ENCODE measurements around the gene BATF2. TPM values are rescaled to one million over a fixed set of nuclear protein-coding genes. Genes with fewer than 3 reads are reported as not detected.
"Not testable (repeated sequence)": the region's sequence is repeated elsewhere in the genome, so short reads cannot be mapped to it uniquely, and the experiment has no call there.

Gene BATF2, protein sequence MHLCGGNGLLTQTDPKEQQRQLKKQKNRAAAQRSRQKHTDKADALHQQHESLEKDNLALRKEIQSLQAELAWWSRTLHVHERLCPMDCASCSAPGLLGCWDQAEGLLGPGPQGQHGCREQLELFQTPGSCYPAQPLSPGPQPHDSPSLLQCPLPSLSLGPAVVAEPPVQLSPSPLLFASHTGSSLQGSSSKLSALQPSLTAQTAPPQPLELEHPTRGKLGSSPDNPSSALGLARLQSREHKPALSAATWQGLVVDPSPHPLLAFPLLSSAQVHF
- polyA plus RNA-seq (ENCODE audit: insufficient read length in 4 of 4), result 1 to 10 TPM; 2.3 to 2.9 (median 2.6) TPM

- peak; percentile 66 to 76 (median 69) for DNase-seq (ENCODE audit: low read depth in 4 of 4, low spot score in 3 of 4)
Observed at GRCh38 chr11:64996710-64997380, at the start of gene BATF2. Gene BATF2, minus strand, starts transcription at chr11:64996971. Its CDS starts 57 bp downstream, at chr11:64996914.

GRCh38 chr11:65045728-65046127 is 49.0 kb upstream of the BATF2 start:
- no peak for DNase-seq (ENCODE audit: low read depth in 4 of 4, low spot score in 3 of 4)

DNA sequence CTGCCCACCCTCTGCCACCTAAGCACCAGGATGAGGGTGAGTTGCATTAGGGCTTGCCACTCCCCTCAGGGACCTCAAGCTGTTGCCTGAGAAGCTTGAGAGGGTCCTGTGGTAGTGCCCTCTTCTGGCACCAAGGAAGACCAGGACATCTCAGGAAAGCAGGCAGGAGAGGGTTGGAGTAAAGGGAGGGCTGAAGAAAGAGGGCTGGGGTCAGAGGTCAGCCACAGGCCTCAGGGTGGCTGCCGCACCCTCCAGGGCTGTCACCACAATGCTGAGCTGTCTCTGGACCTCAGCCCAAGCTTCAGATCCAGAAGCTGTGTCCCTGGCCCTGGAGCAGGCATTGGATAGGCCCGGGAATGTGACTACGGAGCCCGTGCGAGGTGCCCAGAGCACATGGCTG is 48.3 kb upstream of the BATF2 start:
- no peak for DNase-seq (ENCODE audit: low read depth in 4 of 4, low spot score in 3 of 4)

- no peak for DNase-seq (ENCODE audit: low read depth in 4 of 4, low spot score in 3 of 4)
Observed at GRCh38 chr11:65043881-65044501, 47.2 kb upstream of the BATF2 start.

GRCh38 chr11:65042891-65043290 is 46.1 kb upstream of the BATF2 start:
- no peak for DNase-seq (ENCODE audit: low read depth in 4 of 4, low spot score in 3 of 4)

GRCh38 chr11:65040847-65041622 is 44.3 kb upstream of the BATF2 start, which contains the start of gene SAC3D1:
Gene SAC3D1, plus strand, starts transcription at chr11:65041210. Its CDS starts 83 bp downstream, at chr11:65041293.
- peak; percentile 77 to 87 (median 81) for DNase-seq (ENCODE audit: low read depth in 4 of 4, low spot score in 3 of 4)

DNA sequence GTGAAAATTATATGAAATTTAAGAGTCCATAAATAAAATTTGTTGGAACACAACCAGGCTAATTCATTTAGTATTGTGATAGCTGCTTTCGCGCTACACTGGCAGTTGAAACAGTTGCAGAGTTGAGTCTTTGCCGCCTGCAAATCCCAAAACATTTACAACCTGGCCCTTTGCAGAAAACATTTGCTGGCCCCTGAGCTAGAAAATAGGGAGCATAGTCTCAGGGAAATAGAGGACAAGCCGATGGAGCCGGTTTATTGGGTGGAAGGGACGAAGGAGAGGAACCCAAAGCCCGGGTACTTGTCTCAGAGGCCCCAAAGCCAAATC is 43.7 kb upstream of the BATF2 start:
- DNase-seq (ENCODE audit: low read depth in 4 of 4, low spot score in 3 of 4), result no peak

- no peak for DNase-seq (ENCODE audit: low read depth in 4 of 4, low spot score in 3 of 4)
Observed at GRCh38 chr11:65036931-65037330, 40.2 kb upstream of the BATF2 start.

- no peak for DNase-seq (ENCODE audit: low read depth in 4 of 4, low spot score in 3 of 4)
Observed at GRCh38 chr11:65035579-65035978, 38.8 kb upstream of the BATF2 start.

- no peak for DNase-seq (ENCODE audit: low read depth in 4 of 4, low spot score in 3 of 4)
Observed at GRCh38 chr11:65034423-65034822, 37.7 kb upstream of the BATF2 start.

GRCh38 chr11:65032216-65032615 is 35.4 kb upstream of the BATF2 start:
- DNase-seq (ENCODE audit: low read depth in 4 of 4, low spot score in 3 of 4), result no peak

- DNase-seq (ENCODE audit: low read depth in 4 of 4, low spot score in 3 of 4), result peak; percentile 93 to 96 (median 96)
Observed at GRCh38 chr11:65027213-65028067, 30.7 kb upstream of the BATF2 start, which contains the start of gene SNX15. Gene SNX15, plus strand, starts transcription at chr11:65027439. Its CDS starts 99 bp downstream, at chr11:65027538.

DNA sequence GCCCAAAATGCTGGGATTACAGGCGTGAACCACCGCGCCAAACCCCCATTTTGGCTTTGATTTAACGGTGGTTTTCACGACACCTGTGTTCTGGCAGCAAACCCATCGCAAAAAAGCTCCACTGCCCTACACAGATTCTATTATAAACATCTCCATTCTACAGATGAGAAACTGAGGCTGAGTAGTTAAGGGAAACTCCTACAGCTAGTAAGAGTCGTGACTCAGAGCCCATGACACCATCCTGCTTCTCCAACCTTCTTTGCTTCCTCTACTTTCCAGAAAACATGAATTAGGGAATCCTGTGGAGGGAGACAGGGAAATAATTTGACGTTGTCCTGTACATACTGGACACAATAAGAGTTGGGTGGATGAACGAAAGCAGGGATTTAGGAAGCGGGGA is 30.0 kb upstream of the BATF2 start:
- no peak for DNase-seq (ENCODE audit: low read depth in 4 of 4, low spot score in 3 of 4)

DNA sequence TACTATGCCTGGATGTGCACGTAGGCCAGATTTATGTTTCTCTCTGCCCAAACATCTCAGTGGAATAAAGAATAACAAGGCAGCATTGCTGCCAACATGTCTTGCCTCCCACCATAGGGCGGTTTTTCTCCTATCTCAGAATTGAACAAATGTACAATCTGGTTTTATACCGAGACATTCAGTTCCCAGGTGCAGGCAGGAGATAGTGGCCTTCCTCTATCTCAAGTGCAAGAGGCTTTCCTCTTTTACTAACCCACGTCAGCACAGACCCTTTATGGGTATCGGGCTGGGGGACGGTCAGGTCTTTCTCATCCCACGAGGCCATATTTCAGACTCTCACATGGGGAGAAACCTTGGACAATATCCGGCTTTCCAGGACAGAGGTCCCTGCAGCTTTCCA is 26.7 kb upstream of the BATF2 start:
- DNase-seq (ENCODE audit: low read depth in 4 of 4, low spot score in 3 of 4), result not testable (repeated sequence)

- DNase-seq (ENCODE audit: low read depth in 4 of 4, low spot score in 3 of 4), result no peak
Observed at GRCh38 chr11:65021509-65021908, 24.7 kb upstream of the BATF2 start.

DNA sequence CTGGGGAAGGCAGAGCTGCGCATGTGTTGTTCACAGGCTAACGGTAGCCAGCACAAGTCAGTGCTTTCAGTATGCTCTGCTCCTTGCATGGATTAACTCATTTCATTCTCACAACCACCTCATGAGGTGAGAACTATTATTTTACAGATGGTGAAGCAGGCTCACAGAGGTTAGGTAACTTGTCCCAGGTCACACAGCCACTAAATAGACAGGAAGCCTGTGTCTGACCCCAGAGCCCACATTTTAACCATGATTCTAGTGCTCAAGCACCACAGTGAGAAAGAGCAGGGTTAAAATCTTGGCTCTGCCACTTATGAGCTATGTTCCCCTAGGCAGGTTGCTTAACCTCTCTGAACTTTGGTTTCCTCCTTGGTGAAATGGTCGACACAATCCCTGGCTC is 24.2 kb upstream of the BATF2 start:
- DNase-seq (ENCODE audit: low read depth in 4 of 4, low spot score in 3 of 4), result no peak

DNA sequence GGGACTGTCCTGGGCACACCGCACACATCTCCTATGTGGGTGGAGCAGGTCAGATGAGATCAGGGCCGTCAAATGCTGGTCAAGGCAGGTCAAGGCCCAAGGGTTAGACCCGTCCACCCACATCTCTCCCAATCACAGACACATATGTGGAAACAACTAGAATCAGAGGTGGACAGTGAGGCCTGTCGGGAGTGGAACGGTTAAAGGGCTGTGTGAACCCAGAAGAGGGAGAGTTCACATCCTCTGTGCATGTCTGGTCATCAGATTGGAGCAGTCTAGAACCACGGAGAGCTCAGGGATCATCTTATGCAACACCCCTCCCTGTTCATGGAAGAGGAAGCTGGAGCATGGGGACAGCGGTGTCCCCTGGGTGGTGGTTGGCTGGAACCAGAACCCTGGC is 23.1 kb upstream of the BATF2 start:
- no peak for DNase-seq (ENCODE audit: low read depth in 4 of 4, low spot score in 3 of 4)

- no peak for DNase-seq (ENCODE audit: low read depth in 4 of 4, low spot score in 3 of 4)
Observed at GRCh38 chr11:65017937-65018336, 21.2 kb upstream of the BATF2 start.

DNA sequence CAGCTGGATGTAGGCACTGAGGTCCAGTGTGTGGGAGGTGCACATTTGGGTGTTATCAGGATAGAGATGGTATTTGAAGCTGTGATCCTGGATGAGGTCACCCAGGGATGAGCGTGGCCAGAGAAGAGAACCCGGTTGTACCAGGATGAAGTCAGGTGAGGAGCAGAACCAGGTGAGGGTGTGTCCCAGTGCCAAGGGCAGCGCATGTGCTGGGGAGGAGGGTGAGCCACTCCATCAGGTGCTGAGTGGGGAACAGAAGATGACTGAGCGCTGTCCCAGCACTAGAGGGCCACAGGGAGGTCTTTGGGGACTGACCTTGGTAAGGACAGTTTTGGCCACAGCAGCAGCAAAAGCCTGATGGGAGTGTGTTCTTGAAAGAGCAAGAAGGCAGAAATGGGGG is 19.9 kb upstream of the BATF2 start:
- DNase-seq (ENCODE audit: low read depth in 4 of 4, low spot score in 3 of 4), result no peak

DNA sequence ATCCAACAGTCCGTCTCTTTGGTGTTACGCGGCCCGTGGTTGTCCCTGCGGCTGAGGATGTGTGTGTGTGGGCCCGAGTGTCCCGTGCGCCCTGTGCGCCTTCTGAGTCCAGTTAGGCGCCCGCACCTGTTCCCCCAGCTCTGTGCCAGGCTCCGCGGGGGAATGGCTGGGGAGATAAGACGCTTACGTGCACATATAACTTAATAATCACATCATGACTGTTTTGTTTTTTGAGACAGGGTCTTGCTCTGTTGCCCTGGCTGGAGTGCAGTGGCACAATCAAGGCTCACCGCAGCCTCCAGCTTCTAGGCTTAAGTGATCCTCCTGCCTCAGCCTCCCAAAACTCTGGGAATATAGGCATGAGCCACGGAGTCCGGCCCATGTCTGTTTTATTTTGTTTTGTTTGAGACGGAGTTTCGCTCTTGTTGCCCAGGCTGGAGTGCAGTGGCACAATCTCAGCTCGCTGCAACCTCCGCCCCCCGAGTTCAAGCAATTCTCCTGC is 18.0 kb upstream of the BATF2 start:
- no peak for DNase-seq (ENCODE audit: low read depth in 4 of 4, low spot score in 3 of 4)

Data from left renal pelvis (tissue), 4 donors.